CD4-positive, alpha-beta T cell (primary cell): ENCODE results near the gene STRIT1. TPM values are rescaled to one million over a fixed set of nuclear protein-coding genes. Genes with fewer than 3 reads are reported as not detected.

Source experiments
- ATAC-seq: fragments of 200-7000 bp; cut with Tn5 transposase; one replicate; pipeline ENCODE4 v1.10.0; 2022; ENCODE audit warnings: mild to moderate bottlenecking; ENCODE audit not compliant: poor library complexity
- CTCF ChIA-PET: fragments of 350-600 bp; sonication (Branson Sonifier 250); formaldehyde crosslinking; loops from one replicate; lab custom pipeline; 2021; ENCODE audit warnings: antibody characterized with exemption, inconsistent platforms; lab: Charles Lee
- POLR2A ChIA-PET: fragments of 350-600 bp; sonication (Branson Sonifier 250); formaldehyde crosslinking; loops from one replicate; lab custom pipeline; 2021; ENCODE audit warnings: antibody characterized with exemption, inconsistent platforms; lab: Charles Lee
- DNase-seq, 14 experiments: peaks; one replicate each; pipeline ENCODE4 v3.0.0-alpha.2; 2013 to 2020; ENCODE audit warnings: mixed read lengths in 2 of 14
- H3K27ac ChIP-seq, 2 donors: one replicate each; pipeline versions ENCODE4 v1.5.1 to v1.7.0; 2013; ENCODE audit warnings: low read length in 2 of 2, low read depth in 1 of 2, mild to moderate bottlenecking in 1 of 2
- H3K27me3 ChIP-seq, 2 experiments: 1 replicate in 1 of 2; 2 replicates in 1 of 2; pipeline versions ENCODE4 v1.6.1 to v1.7.0; 2013; ENCODE audit warnings: low read length in 2 of 2, control low read depth in 1 of 2, mild to moderate bottlenecking in 1 of 2, moderate library complexity in 1 of 2; ENCODE audit not compliant: insufficient read depth in 2 of 2, control insufficient read depth in 1 of 2
- H3K36me3 ChIP-seq: one replicate; pipeline ENCODE4 v1.6.1; 2013; ENCODE audit warnings: low read length, control low read depth; ENCODE audit not compliant: insufficient read depth
- H3K4me1 ChIP-seq: one replicate; pipeline ENCODE4 v1.6.1; 2013; ENCODE audit warnings: low read length, control low read depth; ENCODE audit not compliant: insufficient read depth
- H3K4me3 ChIP-seq: one replicate; pipeline ENCODE4 v1.5.1; 2013; ENCODE audit warnings: mild to moderate bottlenecking, low read length, moderate library complexity
- H3K9me3 ChIP-seq, 2 experiments: 1 replicate in 1 of 2; 2 replicates in 1 of 2; pipeline versions ENCODE4 v1.6.1 to v1.7.0; 2013; ENCODE audit warnings: low read length in 2 of 2, mild to moderate bottlenecking in 2 of 2, control low read depth in 1 of 2, moderate library complexity in 1 of 2; ENCODE audit not compliant: control insufficient read depth in 1 of 2, insufficient read depth in 1 of 2
- H3K27ac Mint-ChIP-seq: one replicate; pipeline ENCODE4 v1.8.0; 2020; ENCODE audit warnings: mixed read lengths
- H3K27me3 Mint-ChIP-seq: one replicate; pipeline ENCODE4 v1.8.0; 2021; ENCODE audit warnings: mixed read lengths
- H3K36me3 Mint-ChIP-seq: one replicate; pipeline ENCODE4 v1.8.0; 2021; ENCODE audit warnings: low read depth, mixed read lengths
- H3K4me1 Mint-ChIP-seq: one replicate; pipeline ENCODE4 v1.8.0; 2021; ENCODE audit warnings: low read depth, mixed read lengths
- H3K4me3 Mint-ChIP-seq: one replicate; pipeline ENCODE4 v1.8.0; 2020; ENCODE audit warnings: mild to moderate bottlenecking, mixed read lengths
- H3K9me3 Mint-ChIP-seq: one replicate; pipeline ENCODE4 v1.8.0; 2020; ENCODE audit warnings: mixed read lengths
- CTCF ChIP-seq: fragments of 200-600 bp; IDR thresholded peaks from one replicate; pipeline ENCODE4 v1.8.0; 2022; ENCODE audit warnings: antibody characterized with exemption, mild to moderate bottlenecking
- intact Hi-C, 2 experiments: fragments of 100-400 bp; cut with DNase I in 1 of 2; cut with micrococcal nuclease in 1 of 2; formaldehyde crosslinking; loops; one replicate each; pipeline versions ENCODE4 v1.15.1 to v1.9.0; 2023 to 2025; cut with DNase I, micrococcal nuclease
- total RNA-seq, 174 experiments: library from RNA in 2 of 174; stranded (reverse) in 2 of 174; gene quantifications; one replicate each; pipeline ENCODE4 v1.2.3 and lab custom pipeline; 2021 to 2026

STRIT1 gene
- total RNA-seq, 2 experiments from 2014 or later: not detected

GRCh38 chr3:155323063-155323666 lies 29.7 kb upstream of the STRIT1 start:
- POLR2A ChIA-PET: no interaction called here
- intact Hi-C loops: loop anchor here (2.0 to 5.0 kb wide), 3 partner anchors 368 to 986 kb away; no protein-coding TSS in a partner anchor
- no peaks in the 10 kb centered on the region for H3K4me1 Mint-ChIP-seq
- Histone ChIP-seq H3K27me3 (no peaks in the 10 kb centered on the region), H3K27ac (no peak overlapping the region), H3K9me3 (no peaks in the 10 kb centered on the region), H3K4me1 (no peaks in the 10 kb centered on the region), H3K4me3 (no peak overlapping the region), H3K36me3 (no peaks in the 10 kb centered on the region)
- H3K4me3 Mint-ChIP-seq: no peak overlapping the region
- peak in 2 of 14 experiments; percentile 20 to 41 for DNase-seq
- no peaks in the 10 kb centered on the region for H3K27me3 Mint-ChIP-seq
- no peak overlapping the region for H3K27ac Mint-ChIP-seq
- ATAC-seq: no peak
- no peaks in the 10 kb centered on the region for H3K36me3 Mint-ChIP-seq
- no peaks in the 10 kb centered on the region for H3K9me3 Mint-ChIP-seq
- CTCF ChIA-PET: no interaction called here
- peak; percentile 27 for TF ChIP-seq CTCF

GRCh38 chr3:155321418-155321817 lies 27.9 kb upstream of the STRIT1 start:
- ChIA-PET CTCF (no interaction called here), POLR2A (no interaction called here)
- intact Hi-C loops: loop anchor here (5.0 kb wide), 2 partner anchors 369 to 984 kb away; no protein-coding TSS in a partner anchor
- Mint-ChIP-seq H3K4me1 (no peaks in the 10 kb centered on the region), H3K9me3 (no peaks in the 10 kb centered on the region), H3K27me3 (no peaks in the 10 kb centered on the region), H3K4me3 (no peak overlapping the region), H3K36me3 (no peaks in the 10 kb centered on the region), H3K27ac (no peak overlapping the region)
- Histone ChIP-seq H3K4me3 (no peak overlapping the region), H3K9me3 (no peaks in the 10 kb centered on the region), H3K27ac (no peak overlapping the region), H3K27me3 (no peaks in the 10 kb centered on the region), H3K4me1 (no peaks in the 10 kb centered on the region), H3K36me3 (no peaks in the 10 kb centered on the region)
- no peak for TF ChIP-seq CTCF
- no peak for DNase-seq
- ATAC-seq: no peak

GRCh38 chr3:155320934-155321333 lies 27.5 kb upstream of the STRIT1 start:
- H3K27ac Mint-ChIP-seq: no peak overlapping the region
- H3K27me3 Mint-ChIP-seq: no peaks in the 10 kb centered on the region
- Histone ChIP-seq H3K27ac (no peak overlapping the region), H3K9me3 (no peaks in the 10 kb centered on the region), H3K4me1 (no peaks in the 10 kb centered on the region), H3K36me3 (no peaks in the 10 kb centered on the region), H3K4me3 (no peak overlapping the region), H3K27me3 (no peaks in the 10 kb centered on the region)
- ChIA-PET CTCF (no interaction called here), POLR2A (no interaction called here)
- no peak for TF ChIP-seq CTCF
- no peak overlapping the region for H3K4me3 Mint-ChIP-seq
- H3K9me3 Mint-ChIP-seq: no peaks in the 10 kb centered on the region
- intact Hi-C loops: loop anchor here (5.0 kb wide), 2 partner anchors 369 to 984 kb away; no protein-coding TSS in a partner anchor
- ATAC-seq: no peak
- no peaks in the 10 kb centered on the region for H3K4me1 Mint-ChIP-seq
- DNase-seq: no peak
- H3K36me3 Mint-ChIP-seq: no peaks in the 10 kb centered on the region
